GM21423 (cell line): ENCODE results near the gene RIN1.
A peak's percentile ranks its signal among the peaks of the same experiment; 100 is the strongest.

Experiments used
- ATAC-seq: cut with Tn5 transposase; IDR thresholded peaks from one replicate; pipeline ENCODE4 v1.9.1; 2021; ENCODE audit warnings: mild to moderate bottlenecking, moderate library complexity; ENCODE audit not compliant: unreplicated experiment

RIN1 gene

GRCh38 chr11:66285250-66285947 lies 50.8 kb downstream of the RIN1 start:
- ATAC-seq, result no peak

- no peak for ATAC-seq
These were observed 51.6 kb downstream of the RIN1 start for GRCh38 chr11:66284526-66285078.

GRCh38 chr11:66283461-66284105 lies 52.7 kb downstream of the RIN1 start:
- no peak for ATAC-seq

GRCh38 chr11:66282468-66283455 lies 53.5 kb downstream of the RIN1 start:
- ATAC-seq, result peak; percentile 79
